Measurements from ENCODE around the gene STXBP6.

- TF ChIP-seq CTCF (IDR thresholded peaks at IDR 0.05; ENCODE audit: low read depth, low read length) (no peak), POLR2A (IDR thresholded peaks at IDR 0.05; ENCODE audit: extremely low read depth, insufficient read length) (no peak), MAX (IDR thresholded peaks at IDR 0.05; ENCODE audit: low read depth, low read length) (no peak)
These were observed 229.3 kb downstream of the STXBP6 start for GRCh38 chr14:24820616-24821015.

Measured in NB4 (cell line).